HEK293 (cell line): ENCODE results near the gene DDX39A.

Source experiments
- CTCF ChIA-PET: fragments of 350-600 bp; formaldehyde crosslinking; extraction: SDS; loops from one replicate; lab custom pipeline; 2021; ENCODE audit warnings: antibody characterized with exemption; lab: Yijun Ruan, JAX
- POLR2A ChIA-PET: fragments of 300-600 bp; formaldehyde crosslinking; extraction: SDS; loops from one replicate; lab custom pipeline; 2020; ENCODE audit warnings: antibody characterized with exemption, inconsistent platforms; lab: Yijun Ruan, JAX
- H3K27ac ChIP-seq: fragments of 200-500 bp; sonication (Bioruptor generic); 2 replicates; pipeline ENCODE4 v1.5.1; 2014; ENCODE audit warnings: low read depth, low read length, control low read depth, inconsistent platforms; ENCODE audit errors: extremely low read depth
- H3K36me3 ChIP-seq, 2 experiments: fragments of 200-500 bp in 1 of 2; sonication (Bioruptor generic) in 1 of 2; 1 replicate in 1 of 2; 2 replicates in 1 of 2; pipeline ENCODE4 v1.5.1; 2014 to 2017; ENCODE audit warnings: inconsistent platforms in 2 of 2, low read length in 2 of 2; ENCODE audit not compliant: control insufficient read depth in 2 of 2, insufficient read depth in 1 of 2
- H3K4me1 ChIP-seq: fragments of 200-500 bp; sonication (Bioruptor generic); 2 replicates; pipeline ENCODE4 v1.5.1; 2014; ENCODE audit warnings: mild to moderate bottlenecking, low read length, inconsistent platforms; ENCODE audit not compliant: control insufficient read depth, insufficient read depth
- H3K4me3 ChIP-seq: 2 replicates; pipeline ENCODE4 v1.5.1; 2011; ENCODE audit warnings: low read depth, mild to moderate bottlenecking, control low read depth, low read length, moderate library complexity
- H3K9me3 ChIP-seq: fragments of 200-500 bp; sonication (Bioruptor generic); 2 replicates; pipeline ENCODE4 v1.5.1; 2014; ENCODE audit warnings: low read depth, low read length, inconsistent platforms; ENCODE audit not compliant: control insufficient read depth, insufficient read depth
- MYNN ChIP-seq: fragments of 450-650 bp; formaldehyde crosslinking; IDR thresholded peaks from 2 replicates; pipeline ENCODE4 v1.5.1; 2016; ENCODE audit warnings: missing biosample characterization, missing genetic modification characterization, borderline replicate concordance
- REPIN1 ChIP-seq: fragments of 450-650 bp; formaldehyde crosslinking; IDR thresholded peaks from 2 replicates; pipeline ENCODE4 v1.5.1; 2017; ENCODE audit warnings: missing biosample characterization, missing genetic modification characterization, low read depth
- SCRT2 ChIP-seq: fragments of 450-650 bp; formaldehyde crosslinking; IDR thresholded peaks from 2 replicates; pipeline ENCODE4 v1.5.1; 2016; ENCODE audit warnings: missing biosample characterization, missing genetic modification characterization
- SP7 ChIP-seq: fragments of 450-650 bp; formaldehyde crosslinking; IDR thresholded peaks from 2 replicates; pipeline ENCODE4 v1.5.1; 2016; ENCODE audit warnings: missing biosample characterization, missing genetic modification characterization
- WT1 ChIP-seq: fragments of 450-650 bp; formaldehyde crosslinking; IDR thresholded peaks from 2 replicates; pipeline ENCODE4 v1.5.1; 2016; ENCODE audit warnings: missing biosample characterization, missing genetic modification characterization
- YY2 ChIP-seq: fragments of 450-650 bp; formaldehyde crosslinking; IDR thresholded peaks from 2 replicates; pipeline ENCODE4 v1.5.1; 2016; ENCODE audit warnings: missing biosample characterization, missing genetic modification characterization
- ZFP69B ChIP-seq: fragments of 450-650 bp; formaldehyde crosslinking; IDR thresholded peaks from 2 replicates; pipeline ENCODE4 v1.5.1; 2016; ENCODE audit warnings: missing biosample characterization, missing genetic modification characterization
- ZIC2 ChIP-seq: fragments of 450-650 bp; formaldehyde crosslinking; IDR thresholded peaks from 2 replicates; pipeline ENCODE4 v1.5.1; 2016; ENCODE audit warnings: missing biosample characterization, missing genetic modification characterization
- ZNF10 ChIP-seq: fragments of 450-650 bp; formaldehyde crosslinking; IDR thresholded peaks from 2 replicates; pipeline ENCODE4 v1.5.1; 2017; ENCODE audit warnings: missing biosample characterization, missing genetic modification characterization
- ZNF140 ChIP-seq: fragments of 450-650 bp; formaldehyde crosslinking; IDR thresholded peaks from 2 replicates; pipeline ENCODE4 v1.5.1; 2016; ENCODE audit warnings: missing biosample characterization, missing genetic modification characterization
- ZNF146 ChIP-seq: fragments of 450-650 bp; formaldehyde crosslinking; IDR thresholded peaks from 2 replicates; pipeline ENCODE4 v1.5.1; 2016; ENCODE audit warnings: missing biosample characterization, missing genetic modification characterization
- ZNF157 ChIP-seq: fragments of 450-650 bp; formaldehyde crosslinking; IDR thresholded peaks from 2 replicates; pipeline ENCODE4 v1.5.1; 2016; ENCODE audit warnings: missing biosample characterization, missing genetic modification characterization
- ZNF169 ChIP-seq: fragments of 450-650 bp; formaldehyde crosslinking; IDR thresholded peaks from 2 replicates; pipeline ENCODE4 v1.5.1; 2016; ENCODE audit warnings: missing biosample characterization, missing genetic modification characterization
- ZNF174 ChIP-seq: fragments of 450-650 bp; formaldehyde crosslinking; IDR thresholded peaks from 2 replicates; pipeline ENCODE4 v1.5.0; 2017; ENCODE audit warnings: missing biosample characterization, mild to moderate bottlenecking, missing genetic modification characterization
- ZNF280D ChIP-seq: fragments of 450-650 bp; formaldehyde crosslinking; IDR thresholded peaks from 2 replicates; pipeline ENCODE4 v1.5.1; 2016; ENCODE audit warnings: missing biosample characterization, missing genetic modification characterization
- ZNF391 ChIP-seq: fragments of 450-650 bp; formaldehyde crosslinking; IDR thresholded peaks from 2 replicates; pipeline ENCODE4 v1.5.1; 2016; ENCODE audit warnings: low read depth, missing biosample characterization, missing genetic modification characterization, borderline replicate concordance
- ZNF398 ChIP-seq: fragments of 450-650 bp; formaldehyde crosslinking; IDR thresholded peaks from 2 replicates; pipeline ENCODE4 v1.5.1; 2017; ENCODE audit warnings: missing biosample characterization, missing genetic modification characterization
- ZNF501 ChIP-seq: fragments of 450-650 bp; formaldehyde crosslinking; IDR thresholded peaks from 2 replicates; pipeline ENCODE4 v1.5.1; 2016; ENCODE audit warnings: missing biosample characterization, missing genetic modification characterization
- ZNF561 ChIP-seq: fragments of 450-650 bp; IDR thresholded peaks from 2 replicates; pipeline ENCODE4 v1.5.1; 2018; ENCODE audit warnings: missing biosample characterization, missing genetic modification characterization, borderline replicate concordance
- ZNF610 ChIP-seq: fragments of 450-650 bp; formaldehyde crosslinking; IDR thresholded peaks from 2 replicates; pipeline ENCODE4 v1.5.1; 2016; ENCODE audit warnings: missing biosample characterization, missing genetic modification characterization, borderline replicate concordance
- ZNF654 ChIP-seq: fragments of 450-650 bp; formaldehyde crosslinking; IDR thresholded peaks from 2 replicates; pipeline ENCODE4 v1.5.1; 2016; ENCODE audit warnings: low read depth, missing biosample characterization, missing genetic modification characterization
- ZNF747 ChIP-seq: fragments of 450-650 bp; formaldehyde crosslinking; IDR thresholded peaks from 2 replicates; pipeline ENCODE4 v1.5.1; 2016; ENCODE audit warnings: missing biosample characterization, missing genetic modification characterization
- ZNF843 ChIP-seq: fragments of 450-650 bp; formaldehyde crosslinking; IDR thresholded peaks from 2 replicates; pipeline ENCODE4 v1.5.1; 2016; ENCODE audit warnings: missing biosample characterization, missing genetic modification characterization
- TF ChIP-seq, protein P1 (sequence below): fragments of 450-650 bp; IDR thresholded peaks from 2 replicates; pipeline ENCODE4 v1.5.1; 2018; ENCODE audit warnings: missing biosample characterization, missing genetic modification characterization
- TF ChIP-seq, protein P2 (sequence below): fragments of 450-650 bp; formaldehyde crosslinking; IDR thresholded peaks from 2 replicates; pipeline ENCODE4 v1.5.1; 2017; ENCODE audit warnings: missing biosample characterization, missing genetic modification characterization

Gene DDX39A

GRCh38 chr19:14411938-14412245 is 7.2 kb downstream of the DDX39A start (continued):
- no peak for TF ChIP-seq ZNF146 (tag by site-specific recombination)
- TF ChIP-seq ZNF843 (tag by site-specific recombination), result no peak
- TF ChIP-seq ZFP69B (tag by site-specific recombination), result no peak
- no peak for TF ChIP-seq ZNF169 (tag by site-specific recombination)

DNA sequence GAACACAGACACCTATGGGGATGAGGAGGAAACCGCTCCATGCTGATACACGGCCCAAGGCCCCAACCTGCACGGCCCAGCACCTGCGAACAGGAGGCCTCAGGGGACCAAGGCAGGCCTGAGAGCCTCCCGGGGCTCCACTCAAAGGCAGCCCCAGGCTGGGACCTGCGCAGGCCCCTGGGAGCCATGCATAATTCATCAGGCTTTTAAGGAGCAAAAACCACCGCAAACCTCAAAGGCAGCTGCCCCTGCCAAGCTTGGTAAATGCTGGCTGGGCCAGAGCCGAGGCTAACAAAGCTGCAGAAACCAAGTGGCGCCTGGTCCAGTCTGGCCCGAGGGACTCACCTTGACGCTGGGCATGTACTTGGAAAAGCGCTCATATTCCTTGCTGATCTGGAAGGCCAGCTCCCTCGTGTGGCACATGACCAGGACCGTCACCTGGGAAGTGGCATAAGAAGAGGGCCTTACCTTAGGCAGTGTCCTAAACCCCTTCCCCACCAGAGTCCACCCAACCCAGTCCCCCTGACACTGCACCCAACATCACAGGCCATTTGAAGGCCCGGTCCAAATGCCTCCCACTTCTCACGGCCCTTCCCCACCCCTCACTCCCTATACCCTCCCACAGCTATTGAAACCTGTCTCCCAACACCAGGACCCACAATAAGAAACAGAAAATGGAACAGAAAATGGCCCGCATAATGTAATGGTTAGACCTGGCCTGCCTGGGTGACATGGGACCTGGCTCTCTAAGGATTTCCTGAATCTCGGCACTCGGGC is 7.8 kb downstream of the DDX39A start:
- Histone ChIP-seq H3K27ac (no peak overlapping the region), H3K9me3 (no peaks in the 10 kb centered on the region), H3K4me3 (no peak overlapping the region), H3K4me1 (peaks cover 9% of the 10 kb centered on the region), H3K36me3 (peaks cover 33 to 88% of the 10 kb centered on the region in 2 experiments)
- ChIA-PET POLR2A (interaction anchor here (0.6 kb wide), 1 partner anchor 12 kb away, joined by 7 read pairs; no protein-coding TSS in a partner anchor), CTCF (no interaction called here)
- TF ChIP-seq YY2 (tag by site-specific recombination) (no peak), ZNF561 (no peak), ZNF280D (tag by site-specific recombination) (no peak), ZNF654 (no peak), ZNF146 (tag by site-specific recombination) (no peak), ZNF10 (tag by site-specific recombination) (no peak), ZNF501 (no peak), ZNF140 (tag by site-specific recombination) (no peak), ZNF610 (tag by site-specific recombination) (no peak), SP7 (tag by site-specific recombination) (no peak), ZNF747 (no peak), ZIC2 (tag by site-specific recombination) (no peak), MYNN (tag by site-specific recombination) (no peak), ZNF391 (tag by site-specific recombination) (no peak)
- TF ChIP-seq, protein P1, sequence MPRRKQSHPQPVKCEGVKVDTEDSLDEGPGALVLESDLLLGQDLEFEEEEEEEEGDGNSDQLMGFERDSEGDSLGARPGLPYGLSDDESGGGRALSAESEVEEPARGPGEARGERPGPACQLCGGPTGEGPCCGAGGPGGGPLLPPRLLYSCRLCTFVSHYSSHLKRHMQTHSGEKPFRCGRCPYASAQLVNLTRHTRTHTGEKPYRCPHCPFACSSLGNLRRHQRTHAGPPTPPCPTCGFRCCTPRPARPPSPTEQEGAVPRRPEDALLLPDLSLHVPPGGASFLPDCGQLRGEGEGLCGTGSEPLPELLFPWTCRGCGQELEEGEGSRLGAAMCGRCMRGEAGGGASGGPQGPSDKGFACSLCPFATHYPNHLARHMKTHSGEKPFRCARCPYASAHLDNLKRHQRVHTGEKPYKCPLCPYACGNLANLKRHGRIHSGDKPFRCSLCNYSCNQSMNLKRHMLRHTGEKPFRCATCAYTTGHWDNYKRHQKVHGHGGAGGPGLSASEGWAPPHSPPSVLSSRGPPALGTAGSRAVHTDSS (tag by site-specific recombination), result no peak

DNA sequence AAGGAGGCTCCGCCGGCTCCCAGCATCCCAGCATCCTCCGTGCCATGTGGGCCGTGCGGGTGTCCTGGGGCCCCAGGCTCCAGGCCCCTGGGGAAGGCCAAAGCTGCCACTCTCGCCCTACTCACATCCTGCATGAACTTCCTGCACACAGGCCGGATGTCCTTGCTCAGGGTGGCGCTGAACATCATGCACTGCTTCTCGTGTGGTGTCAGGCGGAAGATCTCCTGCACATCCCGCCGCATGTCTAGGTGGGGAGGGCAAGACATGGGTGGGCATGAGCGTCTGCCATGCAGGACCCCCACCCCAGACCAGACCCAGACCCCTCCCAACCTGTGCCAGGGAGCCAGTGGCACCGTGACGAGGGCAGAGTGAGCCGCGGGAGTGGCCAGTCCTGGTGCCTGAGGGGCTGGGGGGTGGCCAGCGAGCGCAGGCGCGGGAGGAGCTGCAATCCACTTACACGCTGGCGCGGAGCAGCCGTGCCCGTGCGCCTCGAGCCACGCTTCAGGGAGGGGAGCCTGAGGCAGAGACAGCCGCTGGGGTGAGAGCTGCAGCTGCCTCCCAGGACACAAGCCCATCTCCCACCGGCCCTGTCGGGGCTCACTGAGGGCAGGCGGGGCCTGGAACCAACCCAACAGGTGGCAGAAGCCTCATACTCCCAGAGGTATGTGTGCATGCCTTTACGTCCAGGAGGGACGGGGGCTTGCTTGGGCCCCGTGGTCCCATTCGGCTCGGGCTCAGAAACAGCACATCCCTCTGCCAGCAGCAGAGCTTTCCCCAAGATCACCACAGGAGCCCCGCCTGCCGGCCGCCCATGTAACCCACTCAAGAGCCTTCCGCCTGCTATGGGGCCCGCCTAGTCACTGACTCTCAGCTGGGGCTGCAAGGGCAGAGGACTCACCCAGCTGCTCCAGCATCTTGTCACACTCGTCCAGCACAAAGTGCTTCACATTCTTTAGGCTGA is 8.8 kb downstream of the DDX39A start:
- H3K4me1 ChIP-seq, result peaks cover 9% of the 10 kb centered on the region
- H3K9me3 ChIP-seq, result no peaks in the 10 kb centered on the region
- CTCF ChIA-PET, result no interaction called here
- no peak overlapping the region for H3K27ac ChIP-seq
- H3K4me3 ChIP-seq, result no peak overlapping the region
- POLR2A ChIA-PET, result interaction anchor here (0.6 to 1.2 kb wide), 4 partner anchors 8 to 141 kb away, joined by 3 to 4 read pairs (median 4); partner anchors contain the start of gene DDX39A
- H3K36me3 ChIP-seq, result peaks cover 25 to 84% of the 10 kb centered on the region in 2 experiments
- TF ChIP-seq ZNF174 (tag by site-specific recombination) (no peak), REPIN1 (no peak), SCRT2 (peak; percentile 83), ZNF398 (tag by site-specific recombination) (no peak), ZNF157 (tag by site-specific recombination) (peak; percentile 87), WT1 (0 out of 2 replicates have a peak, but pooled peaks have one; percentile 35), ZFP69B (tag by site-specific recombination) (peak; percentile 75)
- TF ChIP-seq, protein P2, sequence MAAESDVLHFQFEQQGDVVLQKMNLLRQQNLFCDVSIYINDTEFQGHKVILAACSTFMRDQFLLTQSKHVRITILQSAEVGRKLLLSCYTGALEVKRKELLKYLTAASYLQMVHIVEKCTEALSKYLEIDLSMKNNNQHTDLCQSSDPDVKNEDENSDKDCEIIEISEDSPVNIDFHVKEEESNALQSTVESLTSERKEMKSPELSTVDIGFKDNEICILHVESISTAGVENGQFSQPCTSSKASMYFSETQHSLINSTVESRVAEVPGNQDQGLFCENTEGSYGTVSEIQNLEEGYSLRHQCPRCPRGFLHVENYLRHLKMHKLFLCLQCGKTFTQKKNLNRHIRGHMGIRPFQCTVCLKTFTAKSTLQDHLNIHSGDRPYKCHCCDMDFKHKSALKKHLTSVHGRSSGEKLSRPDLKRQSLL (tag by site-specific recombination), result no peak
